Measurements from ENCODE around the gene IRX5.

The IRX5 gene

DNA sequence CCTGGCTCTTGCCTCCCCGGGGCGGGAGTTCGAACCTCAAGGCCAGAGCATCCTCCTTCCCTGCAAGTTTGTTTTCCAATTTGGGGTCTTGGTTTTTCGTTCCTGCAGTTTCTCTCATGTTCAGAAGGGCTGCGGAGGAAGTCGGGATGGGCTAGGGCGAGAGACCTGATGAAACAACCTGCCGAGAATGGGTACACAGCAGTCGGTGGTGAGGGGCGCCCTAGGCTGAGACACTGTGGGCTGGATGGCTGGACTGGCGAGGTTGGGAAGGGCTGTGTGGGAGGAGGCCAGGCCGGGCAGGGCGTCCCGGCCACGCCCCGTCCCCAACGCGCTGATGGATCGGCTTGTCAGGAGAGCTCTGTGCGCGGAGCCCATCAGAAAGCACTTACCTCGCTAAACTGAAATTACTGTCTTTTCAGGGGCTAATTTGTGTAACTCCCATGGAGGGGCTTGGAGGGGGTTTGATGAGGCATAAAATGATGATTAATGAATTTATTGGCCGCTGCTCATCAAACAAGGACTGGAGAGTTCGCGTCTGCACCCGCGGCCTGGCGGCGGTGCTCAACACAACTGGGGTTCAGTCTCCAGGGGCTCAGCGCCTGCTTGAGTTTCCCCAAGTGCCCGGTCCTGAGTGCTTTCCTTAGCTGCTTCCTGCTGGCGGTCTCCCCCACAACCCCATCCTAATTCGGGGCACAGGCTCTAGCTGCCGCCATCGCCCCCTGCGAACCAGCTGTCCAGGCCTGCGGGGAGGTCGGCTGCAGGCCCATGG, 9.0 kb downstream of the IRX5 start:
- Histone ChIP-seq H3K4me1 (no peaks in the 10 kb centered on the region), H3K4me3 (ENCODE audit: low read depth, low read length) (no peak overlapping the region), H3K9me3 (no peaks in the 10 kb centered on the region), H3K36me3 (no peaks in the 10 kb centered on the region), H3K27me3 (no peaks in the 10 kb centered on the region)
- TF ChIP-seq, protein P1, sequence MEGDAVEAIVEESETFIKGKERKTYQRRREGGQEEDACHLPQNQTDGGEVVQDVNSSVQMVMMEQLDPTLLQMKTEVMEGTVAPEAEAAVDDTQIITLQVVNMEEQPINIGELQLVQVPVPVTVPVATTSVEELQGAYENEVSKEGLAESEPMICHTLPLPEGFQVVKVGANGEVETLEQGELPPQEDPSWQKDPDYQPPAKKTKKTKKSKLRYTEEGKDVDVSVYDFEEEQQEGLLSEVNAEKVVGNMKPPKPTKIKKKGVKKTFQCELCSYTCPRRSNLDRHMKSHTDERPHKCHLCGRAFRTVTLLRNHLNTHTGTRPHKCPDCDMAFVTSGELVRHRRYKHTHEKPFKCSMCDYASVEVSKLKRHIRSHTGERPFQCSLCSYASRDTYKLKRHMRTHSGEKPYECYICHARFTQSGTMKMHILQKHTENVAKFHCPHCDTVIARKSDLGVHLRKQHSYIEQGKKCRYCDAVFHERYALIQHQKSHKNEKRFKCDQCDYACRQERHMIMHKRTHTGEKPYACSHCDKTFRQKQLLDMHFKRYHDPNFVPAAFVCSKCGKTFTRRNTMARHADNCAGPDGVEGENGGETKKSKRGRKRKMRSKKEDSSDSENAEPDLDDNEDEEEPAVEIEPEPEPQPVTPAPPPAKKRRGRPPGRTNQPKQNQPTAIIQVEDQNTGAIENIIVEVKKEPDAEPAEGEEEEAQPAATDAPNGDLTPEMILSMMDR (IDR thresholded peaks at IDR 0.05; ENCODE audit: low read depth, low read length) = no peak
- DNase-seq = no peak

DNA sequence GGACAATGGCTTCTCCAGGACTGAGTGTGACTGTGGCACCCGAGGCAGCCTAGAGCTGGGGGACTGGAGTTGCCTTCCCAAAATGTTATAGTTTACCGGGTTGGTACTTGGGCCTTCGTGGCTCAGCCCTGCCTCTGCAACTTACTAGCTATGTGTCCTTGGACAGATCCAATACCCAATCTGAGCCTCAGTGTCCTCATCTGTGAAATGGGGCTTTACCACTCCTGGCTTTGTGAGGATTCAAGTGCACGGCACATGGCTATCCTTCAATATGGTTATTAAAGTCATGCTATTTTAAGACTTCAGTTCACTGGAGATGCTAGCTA, 9.6 kb downstream of the IRX5 start:
- H3K4me3 ChIP-seq (ENCODE audit: low read depth, low read length) = no peak overlapping the region
- no peaks in the 10 kb centered on the region for H3K27me3 ChIP-seq
- DNase-seq = no peak
- no peaks in the 10 kb centered on the region for H3K36me3 ChIP-seq
- H3K9me3 ChIP-seq = no peaks in the 10 kb centered on the region
- TF ChIP-seq, protein P1 (IDR thresholded peaks at IDR 0.05; ENCODE audit: low read depth, low read length) = no peak
- no peaks in the 10 kb centered on the region for H3K4me1 ChIP-seq

DNA sequence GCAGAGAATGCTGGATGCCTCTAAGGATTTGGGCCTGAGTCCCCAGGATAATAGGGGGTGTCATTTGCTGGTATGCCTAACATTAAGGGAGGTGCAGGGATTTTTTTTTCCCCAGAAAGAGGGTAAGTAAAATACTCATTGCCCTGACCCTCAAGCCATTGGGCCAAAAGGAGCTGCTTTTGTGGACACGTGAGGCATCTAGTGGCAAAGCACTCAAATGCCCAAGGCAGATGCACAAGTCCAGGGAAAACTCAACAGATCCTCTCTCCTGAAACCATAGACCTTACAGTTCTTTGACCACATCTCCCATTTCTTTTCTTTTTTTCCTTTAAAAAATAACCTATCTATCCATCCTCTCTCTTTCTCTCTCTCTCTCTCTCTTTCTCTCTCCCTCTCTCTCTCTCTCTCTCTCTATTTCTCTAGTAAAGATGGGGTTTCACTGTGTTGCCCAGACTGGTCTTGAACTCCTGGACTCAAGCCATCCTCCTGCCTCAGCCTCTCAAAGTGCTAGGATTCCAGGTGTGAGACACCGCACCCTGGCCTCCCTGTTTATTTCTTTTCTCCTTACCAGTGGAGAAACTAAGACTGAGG, 11.8 kb downstream of the IRX5 start:
- H3K36me3 ChIP-seq = no peaks in the 10 kb centered on the region
- H3K27me3 ChIP-seq = no peaks in the 10 kb centered on the region
- H3K4me3 ChIP-seq (ENCODE audit: low read depth, low read length) = no peak overlapping the region
- H3K9me3 ChIP-seq = no peaks in the 10 kb centered on the region
- TF ChIP-seq, protein P1 (IDR thresholded peaks at IDR 0.05; ENCODE audit: low read depth, low read length) = no peak
- DNase-seq = no peak
- H3K4me1 ChIP-seq = no peaks in the 10 kb centered on the region

DNA sequence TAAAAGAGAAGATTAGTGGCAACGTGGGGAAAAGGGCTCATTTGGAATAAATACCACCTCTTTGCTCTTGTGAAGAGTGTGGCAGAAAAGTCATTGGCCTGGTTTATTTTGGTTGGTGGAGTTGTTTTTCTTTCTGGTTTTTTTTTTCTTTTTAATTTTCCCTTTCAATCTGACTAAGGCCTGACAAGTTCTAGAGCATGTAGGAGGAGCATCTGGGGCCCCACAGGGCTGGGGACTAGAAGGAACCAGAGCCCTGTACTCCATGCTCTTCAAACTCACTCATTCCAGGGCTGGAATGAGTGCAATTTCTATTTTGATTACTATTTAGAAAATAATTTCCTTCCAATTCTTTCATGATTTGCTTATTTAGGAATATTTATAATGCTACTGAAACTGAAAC, 13.3 kb downstream of the IRX5 start:
- no peak overlapping the region for H3K4me3 ChIP-seq (ENCODE audit: low read depth, low read length)
- no peaks in the 10 kb centered on the region for H3K36me3 ChIP-seq
- H3K27me3 ChIP-seq = no peaks in the 10 kb centered on the region
- no peaks in the 10 kb centered on the region for H3K4me1 ChIP-seq
- TF ChIP-seq, protein P1 (IDR thresholded peaks at IDR 0.05; ENCODE audit: low read depth, low read length) = no peak
- no peak for DNase-seq
- H3K9me3 ChIP-seq = no peaks in the 10 kb centered on the region

DNA sequence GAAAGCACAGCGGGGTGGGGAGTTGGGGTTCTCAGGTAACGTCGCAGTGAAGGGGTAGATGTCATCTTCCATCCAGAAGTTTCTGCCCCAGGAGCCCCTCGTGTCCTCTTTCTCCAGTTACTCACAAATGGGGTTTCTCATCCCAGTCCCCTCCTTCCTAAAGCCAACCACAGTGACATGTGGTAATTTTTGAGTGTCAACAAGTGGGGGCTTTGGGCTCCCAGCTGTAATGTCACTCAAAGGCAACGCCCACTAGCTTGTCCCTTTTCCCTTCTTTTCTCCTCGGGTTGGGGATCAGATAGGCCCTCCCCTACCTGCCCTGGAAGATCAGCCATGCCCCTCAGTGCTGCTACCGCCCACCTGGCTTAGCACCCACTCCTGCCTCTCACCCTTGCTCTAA, 14.4 kb downstream of the IRX5 start:
- H3K9me3 ChIP-seq = no peaks in the 10 kb centered on the region
- no peak for DNase-seq
- H3K4me3 ChIP-seq (ENCODE audit: low read depth, low read length) = no peak overlapping the region
- no peaks in the 10 kb centered on the region for H3K36me3 ChIP-seq
- H3K27me3 ChIP-seq = no peaks in the 10 kb centered on the region
- H3K4me1 ChIP-seq = no peaks in the 10 kb centered on the region
- TF ChIP-seq, protein P1 (IDR thresholded peaks at IDR 0.05; ENCODE audit: low read depth, low read length) = no peak

DNA sequence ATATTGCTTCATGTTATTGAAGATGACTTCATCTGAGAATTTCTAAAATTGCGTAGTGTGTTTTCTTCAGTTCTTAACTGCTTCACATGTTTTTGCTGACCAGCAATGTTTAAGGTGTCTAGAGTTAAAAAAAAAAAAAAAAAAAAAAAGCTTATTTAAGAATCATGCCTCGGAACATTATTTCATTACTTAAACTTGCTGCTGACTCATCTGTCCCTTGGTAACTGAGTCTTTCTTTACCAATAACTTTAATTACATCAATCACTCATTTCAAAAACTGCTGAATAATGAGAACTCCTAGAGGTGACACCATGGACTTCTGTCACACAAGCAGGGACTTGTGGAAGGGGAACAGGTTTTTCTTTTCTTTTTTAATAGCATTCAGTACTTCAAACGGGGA, 16.2 kb downstream of the IRX5 start:
- H3K4me1 ChIP-seq = no peaks in the 10 kb centered on the region
- no peak overlapping the region for H3K4me3 ChIP-seq (ENCODE audit: low read depth, low read length)
- TF ChIP-seq, protein P1 (IDR thresholded peaks at IDR 0.05; ENCODE audit: low read depth, low read length) = no peak
- no peaks in the 10 kb centered on the region for H3K36me3 ChIP-seq
- H3K9me3 ChIP-seq = no peaks in the 10 kb centered on the region
- no peak for DNase-seq
- H3K27me3 ChIP-seq = no peaks in the 10 kb centered on the region

All from BE2C (cell line).